Right atrium auricular region (tissue), 2 donors: ENCODE measurements around the gene DEF6. TPM values are rescaled to one million over a fixed set of nuclear protein-coding genes. Genes with fewer than 3 reads are reported as not detected.
"Not testable (repeated sequence)": the region's sequence is repeated elsewhere in the genome, so short reads cannot be mapped to it uniquely, and the experiment has no call there.

Experiments used
- DNase-seq: peaks from one replicate; pipeline ENCODE4 v3.0.0-alpha.2; 2019; ENCODE audit warnings: low spot score
- H3K27ac ChIP-seq, 2 donors: fragments of 200-600 bp; sonication (generic); 1 replicate in 1 of 2; 2 replicates in 1 of 2; pipeline ENCODE4 v1.5.1; 2016 to 2019
- H3K27me3 ChIP-seq, 2 donors: fragments of 200-600 bp; sonication (generic); one replicate each; pipeline versions ENCODE4 v1.5.1 to v1.6.0; 2017 to 2019
- H3K36me3 ChIP-seq: fragments of 200-600 bp; sonication (generic); one replicate; pipeline ENCODE4 v1.5.1; 2016
- H3K4me1 ChIP-seq, 2 donors: fragments of 200-600 bp; sonication (generic); one replicate each; pipeline versions ENCODE4 v1.5.1 to v1.6.0; 2017 to 2019
- H3K4me3 ChIP-seq, 2 donors: fragments of 200-600 bp; sonication (generic); 1 replicate in 1 of 2; 2 replicates in 1 of 2; pipeline ENCODE4 v1.5.1; 2017 to 2019; ENCODE audit warnings: mild to moderate bottlenecking in 1 of 2, moderate library complexity in 1 of 2
- H3K9me3 ChIP-seq, 2 donors: fragments of 200-600 bp; sonication (generic); one replicate each; pipeline ENCODE4 v1.5.1; 2019
- CTCF ChIP-seq, 2 donors: fragments of 200-600 bp; sonication (generic); IDR thresholded peaks; one replicate each; pipeline ENCODE4 v1.5.1; 2019; ENCODE audit warnings: antibody characterized with exemption in 2 of 2
- total RNA-seq, 2 donors: library from RNA; depleted of rRNA; stranded (reverse); fragments of >200 nt; gene quantifications; one replicate each; pipeline ENCODE4 v1.1.0, GENCODE V29; 2016

DEF6 gene
- total RNA-seq, 2 donors from 2014 or later, result 1.4 to 2.2 TPM

DNA sequence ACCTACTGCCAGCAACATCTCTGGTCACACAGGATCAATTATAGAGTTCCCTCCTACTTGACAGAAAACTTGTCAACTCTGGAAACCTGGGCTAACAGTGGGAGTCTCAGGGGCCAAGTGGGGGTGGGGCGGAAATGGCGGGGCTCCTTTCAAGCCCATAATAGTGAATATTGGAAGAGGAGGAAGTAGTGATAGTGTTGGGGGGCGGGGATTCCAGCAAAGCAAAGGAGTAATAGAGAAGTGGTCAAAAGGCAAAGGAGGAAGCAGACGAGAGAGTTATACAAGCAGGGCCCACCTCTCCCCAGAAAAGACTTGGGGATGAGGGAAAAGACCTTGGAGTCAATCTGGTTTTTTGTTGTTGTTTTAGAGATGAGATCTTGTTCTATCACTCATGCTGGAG lies 2.1 kb downstream of the DEF6 start:
- TF ChIP-seq CTCF (IDR thresholded peaks at IDR 0.05), result no peak
- no peak for DNase-seq
- no peaks in the 10 kb centered on the region for H3K9me3 ChIP-seq
- peaks cover 0 to 28% of the 10 kb centered on the region in 2 donors for H3K4me1 ChIP-seq
- H3K4me3 ChIP-seq, result no peak overlapping the region
- no peak overlapping the region for H3K27ac ChIP-seq
- H3K36me3 ChIP-seq, result peaks cover 8% of the 10 kb centered on the region
- H3K27me3 ChIP-seq, result no peaks in the 10 kb centered on the region

DNA sequence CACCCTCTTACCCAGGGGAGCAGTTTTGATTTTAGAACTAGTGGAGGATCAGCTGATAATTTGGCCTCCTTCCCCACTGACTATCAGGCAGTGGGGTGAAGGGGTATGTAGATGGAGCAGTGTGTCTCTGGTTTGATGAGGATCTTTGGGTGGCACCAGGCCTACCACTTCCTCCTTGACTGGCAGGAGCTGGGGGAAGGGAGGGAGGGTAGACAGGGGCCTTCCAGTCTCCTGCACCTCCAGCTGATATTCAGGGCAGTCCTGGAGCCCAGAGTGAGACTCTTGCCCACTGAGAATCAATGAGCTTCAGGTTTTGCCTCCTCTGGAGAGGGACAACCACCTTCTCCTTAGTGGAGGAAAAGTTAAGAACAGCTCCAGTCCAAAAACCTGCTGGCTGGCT lies 3.2 kb downstream of the DEF6 start:
- no peak overlapping the region for H3K4me3 ChIP-seq
- no peak for DNase-seq
- H3K27me3 ChIP-seq, result no peaks in the 10 kb centered on the region
- no peaks in the 10 kb centered on the region for H3K9me3 ChIP-seq
- no peaks in the 10 kb centered on the region for H3K36me3 ChIP-seq
- H3K27ac ChIP-seq, result no peak overlapping the region
- peaks cover 0 to 28% of the 10 kb centered on the region in 2 donors for H3K4me1 ChIP-seq
- TF ChIP-seq CTCF (IDR thresholded peaks at IDR 0.05), result no peak

DNA sequence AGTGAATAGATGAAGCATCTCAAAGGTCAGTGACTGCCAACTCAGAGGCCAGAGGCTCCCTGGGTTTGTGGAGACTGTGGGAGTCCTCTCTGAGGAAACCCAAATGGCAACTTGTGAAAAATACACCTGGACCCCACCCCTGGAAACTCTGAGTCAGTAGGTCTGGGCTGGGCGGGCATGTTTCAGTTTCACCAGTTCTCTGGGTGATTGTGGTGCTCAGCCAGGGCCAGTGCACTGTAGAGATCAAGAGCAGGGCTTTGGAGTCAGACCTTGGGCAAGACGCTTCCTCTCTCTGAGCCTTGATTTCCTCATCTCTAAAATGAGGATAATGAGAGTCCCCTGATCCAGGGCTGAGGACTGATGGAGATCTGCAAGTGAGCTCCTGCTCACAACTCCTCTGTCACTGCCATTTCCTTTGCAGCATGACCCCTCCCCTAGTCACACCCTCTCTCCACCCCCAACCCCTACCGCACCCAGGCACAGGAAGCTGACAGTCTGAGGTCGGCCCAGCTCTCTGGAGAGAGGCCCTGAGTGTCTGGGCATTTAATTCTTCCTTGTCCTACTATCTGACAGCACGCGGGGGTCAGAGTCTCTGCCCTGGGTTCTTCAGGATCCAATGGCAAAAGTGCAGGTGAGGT lies 5.1 kb downstream of the DEF6 start:
- no peaks in the 10 kb centered on the region for H3K36me3 ChIP-seq
- H3K9me3 ChIP-seq, result no peaks in the 10 kb centered on the region
- H3K27me3 ChIP-seq, result no peaks in the 10 kb centered on the region
- TF ChIP-seq CTCF (IDR thresholded peaks at IDR 0.05), result no peak
- H3K4me3 ChIP-seq, result no peak overlapping the region
- peaks cover 0 to 27% of the 10 kb centered on the region in 2 donors for H3K4me1 ChIP-seq
- no peak for DNase-seq
- peak overlapping the region in 1 of 2 donors; percentile 39 for H3K27ac ChIP-seq

GRCh38 chr6:35304299-35304698 lies 6.7 kb downstream of the DEF6 start:
- DNase-seq, result no peak
- no peaks in the 10 kb centered on the region for H3K36me3 ChIP-seq
- H3K27ac ChIP-seq, result no peak overlapping the region
- no peaks in the 10 kb centered on the region for H3K27me3 ChIP-seq
- no peak overlapping the region for H3K4me3 ChIP-seq
- no peaks in the 10 kb centered on the region for H3K9me3 ChIP-seq
- no peak for TF ChIP-seq CTCF (IDR thresholded peaks at IDR 0.05)
- peaks cover 0 to 21% of the 10 kb centered on the region in 2 donors for H3K4me1 ChIP-seq

- no peak for TF ChIP-seq CTCF (IDR thresholded peaks at IDR 0.05)
- no peak for DNase-seq
- Histone ChIP-seq H3K4me3 (no peak overlapping the region), H3K9me3 (no peaks in the 10 kb centered on the region), H3K36me3 (no peaks in the 10 kb centered on the region), H3K27me3 (no peaks in the 10 kb centered on the region), H3K27ac (no peak overlapping the region), H3K4me1 (peaks cover 0 to 22% of the 10 kb centered on the region in 2 donors)
These were observed 7.5 kb downstream of the DEF6 start for GRCh38 chr6:35305117-35305516.

GRCh38 chr6:35307138-35307537 lies 9.5 kb downstream of the DEF6 start:
- H3K4me3 ChIP-seq, H3K27me3 ChIP-seq, H3K36me3 ChIP-seq, DNase-seq, H3K9me3 ChIP-seq: not testable (repeated sequence)
- H3K4me1 ChIP-seq, result peaks cover 0 to 30% of the 10 kb centered on the region in 2 donors
- peak overlapping the region in 1 of 2 donors; percentile 16 for H3K27ac ChIP-seq

- H3K4me3 ChIP-seq, H3K9me3 ChIP-seq, H3K27ac ChIP-seq, H3K36me3 ChIP-seq, H3K27me3 ChIP-seq, DNase-seq: not testable (repeated sequence)
- peaks cover 0 to 19% of the 10 kb centered on the region in 2 donors for H3K4me1 ChIP-seq
These were observed 10.9 kb downstream of the DEF6 start for GRCh38 chr6:35308543-35308942.
